ENCODE results near the gene PJA2.

Gene PJA2

DNA sequence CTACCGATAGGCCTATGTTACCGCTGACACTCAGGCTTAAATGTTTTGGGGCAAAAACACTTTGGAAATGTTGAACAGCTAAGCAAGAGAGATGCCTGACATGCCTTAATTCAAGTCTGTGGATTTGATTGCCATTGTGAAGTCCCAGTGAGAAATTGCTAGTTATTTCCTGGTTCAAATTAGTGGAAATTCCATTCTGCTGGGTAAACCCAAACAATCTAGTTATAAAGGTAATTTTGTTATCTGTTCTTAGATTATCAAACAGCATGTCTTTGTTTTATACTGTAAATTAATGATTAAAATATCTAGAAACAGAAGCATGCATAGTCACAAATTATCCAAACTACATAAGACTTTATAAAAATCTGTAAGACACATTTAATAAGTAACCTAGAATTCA, 96.6 kb downstream of the PJA2 start:
- no peak overlapping the region for H3K27ac ChIP-seq
- no peak for DNase-seq (ENCODE audit: low spot score)
- H3K4me3 ChIP-seq: no peak overlapping the region
- TF ChIP-seq, protein P1, sequence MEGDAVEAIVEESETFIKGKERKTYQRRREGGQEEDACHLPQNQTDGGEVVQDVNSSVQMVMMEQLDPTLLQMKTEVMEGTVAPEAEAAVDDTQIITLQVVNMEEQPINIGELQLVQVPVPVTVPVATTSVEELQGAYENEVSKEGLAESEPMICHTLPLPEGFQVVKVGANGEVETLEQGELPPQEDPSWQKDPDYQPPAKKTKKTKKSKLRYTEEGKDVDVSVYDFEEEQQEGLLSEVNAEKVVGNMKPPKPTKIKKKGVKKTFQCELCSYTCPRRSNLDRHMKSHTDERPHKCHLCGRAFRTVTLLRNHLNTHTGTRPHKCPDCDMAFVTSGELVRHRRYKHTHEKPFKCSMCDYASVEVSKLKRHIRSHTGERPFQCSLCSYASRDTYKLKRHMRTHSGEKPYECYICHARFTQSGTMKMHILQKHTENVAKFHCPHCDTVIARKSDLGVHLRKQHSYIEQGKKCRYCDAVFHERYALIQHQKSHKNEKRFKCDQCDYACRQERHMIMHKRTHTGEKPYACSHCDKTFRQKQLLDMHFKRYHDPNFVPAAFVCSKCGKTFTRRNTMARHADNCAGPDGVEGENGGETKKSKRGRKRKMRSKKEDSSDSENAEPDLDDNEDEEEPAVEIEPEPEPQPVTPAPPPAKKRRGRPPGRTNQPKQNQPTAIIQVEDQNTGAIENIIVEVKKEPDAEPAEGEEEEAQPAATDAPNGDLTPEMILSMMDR (IDR thresholded peaks at IDR 0.05): no peak

DNA sequence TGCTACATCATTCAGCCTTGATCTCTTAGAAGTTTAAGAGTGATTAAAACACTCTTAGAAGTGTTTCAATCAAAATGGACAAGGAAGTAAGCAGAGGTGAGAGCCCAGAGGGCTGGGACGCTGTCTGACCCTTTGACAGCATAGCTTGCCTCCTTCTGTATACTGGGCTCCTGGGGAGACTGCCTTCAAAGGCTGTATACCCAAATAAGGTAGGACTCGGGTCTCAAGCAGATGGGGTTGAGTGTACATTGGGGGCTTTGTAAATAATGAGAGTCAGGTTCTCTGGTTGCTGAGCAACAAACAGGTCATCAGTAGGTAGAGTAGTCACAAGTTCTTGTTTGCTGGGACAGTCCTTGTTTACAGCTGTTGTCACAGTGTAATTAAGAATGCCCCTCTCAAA, 97.1 kb downstream of the PJA2 start:
- DNase-seq (ENCODE audit: low spot score): no peak
- H3K4me3 ChIP-seq: no peak overlapping the region
- TF ChIP-seq, protein P1 (IDR thresholded peaks at IDR 0.05): no peak
- H3K27ac ChIP-seq: no peak overlapping the region

DNA sequence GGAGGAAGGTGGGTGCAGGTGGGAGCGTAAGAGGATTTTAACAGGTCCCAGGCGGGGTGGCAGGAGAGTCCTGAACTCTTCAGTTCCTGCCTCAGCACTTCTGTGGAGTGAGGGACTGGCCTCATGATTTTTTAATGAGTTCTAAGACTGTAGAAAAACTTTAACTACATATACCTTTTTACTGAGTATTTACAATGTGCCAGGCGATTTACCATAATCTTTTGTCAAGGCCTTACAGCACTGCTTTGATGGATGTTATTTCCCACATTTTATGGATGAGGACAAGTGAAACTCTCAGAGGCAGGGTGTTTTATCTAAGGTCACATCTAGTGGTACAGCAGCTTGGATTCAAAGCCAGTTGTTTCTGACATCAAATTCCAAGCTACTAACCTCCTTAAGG, 99.5 kb downstream of the PJA2 start:
- Histone ChIP-seq H3K27ac (no peak overlapping the region), H3K4me3 (no peak overlapping the region)
- DNase-seq (ENCODE audit: low spot score): no peak
- TF ChIP-seq, protein P1 (IDR thresholded peaks at IDR 0.05): no peak

DNA sequence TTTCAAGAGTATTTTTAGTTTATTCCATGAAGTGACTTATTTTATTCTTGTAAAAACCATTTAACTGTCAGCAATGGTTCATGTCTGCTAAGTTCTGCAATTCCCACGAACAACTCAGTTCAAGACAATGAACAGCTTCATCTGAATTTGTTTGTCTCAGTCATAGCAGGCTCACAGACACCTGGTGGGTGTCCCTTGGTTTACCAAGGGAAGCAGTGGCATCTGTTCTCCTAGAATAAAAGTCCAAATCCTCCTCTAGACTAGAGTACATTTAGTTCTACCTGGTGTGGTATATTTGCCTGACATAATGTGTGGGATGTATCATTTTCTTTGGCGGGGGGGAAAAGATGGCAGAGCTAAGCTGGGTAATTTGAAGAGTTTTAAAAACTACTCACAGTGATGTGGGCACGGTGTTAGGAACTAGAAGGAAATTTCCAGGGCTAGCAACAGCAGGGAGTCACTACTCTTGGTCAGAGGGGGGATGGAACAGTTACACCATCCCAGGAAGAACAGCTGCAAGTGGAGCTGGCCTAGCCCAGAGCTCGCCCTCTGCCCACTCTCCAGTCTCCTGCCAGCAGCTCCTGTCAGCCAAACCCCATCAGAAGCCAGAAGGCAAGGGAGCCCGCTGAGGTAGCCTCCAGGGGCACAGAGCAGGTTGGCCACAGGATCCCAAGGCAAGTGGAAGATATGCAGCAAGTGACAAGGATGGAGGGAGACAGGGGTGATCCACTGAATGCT, 100.3 kb downstream of the PJA2 start:
- H3K27ac ChIP-seq: no peak overlapping the region
- DNase-seq (ENCODE audit: low spot score): no peak
- TF ChIP-seq, protein P1 (IDR thresholded peaks at IDR 0.05): no peak
- no peak overlapping the region for H3K4me3 ChIP-seq

DNA sequence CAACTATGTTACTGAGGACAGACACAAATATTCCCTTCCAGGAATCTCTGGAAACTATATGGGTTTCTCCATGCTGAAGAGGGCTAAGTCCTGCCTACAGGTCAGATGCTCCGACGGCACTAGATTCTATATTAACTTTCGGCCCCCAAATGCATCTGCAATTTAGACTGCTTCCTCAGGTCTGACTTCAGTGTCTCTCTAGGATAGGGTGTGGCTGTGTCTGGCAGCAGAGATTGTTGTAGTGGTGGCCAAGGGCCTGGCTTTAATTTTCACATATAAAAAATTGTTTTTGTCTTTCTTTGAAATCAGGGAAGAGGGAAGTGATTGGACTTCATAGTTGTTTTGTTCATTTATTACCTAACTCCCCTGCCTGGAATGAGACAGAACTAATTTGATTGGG, 101.8 kb downstream of the PJA2 start:
- H3K27ac ChIP-seq: no peak overlapping the region
- DNase-seq (ENCODE audit: low spot score): no peak
- TF ChIP-seq, protein P1 (IDR thresholded peaks at IDR 0.05): no peak
- no peak overlapping the region for H3K4me3 ChIP-seq

DNA sequence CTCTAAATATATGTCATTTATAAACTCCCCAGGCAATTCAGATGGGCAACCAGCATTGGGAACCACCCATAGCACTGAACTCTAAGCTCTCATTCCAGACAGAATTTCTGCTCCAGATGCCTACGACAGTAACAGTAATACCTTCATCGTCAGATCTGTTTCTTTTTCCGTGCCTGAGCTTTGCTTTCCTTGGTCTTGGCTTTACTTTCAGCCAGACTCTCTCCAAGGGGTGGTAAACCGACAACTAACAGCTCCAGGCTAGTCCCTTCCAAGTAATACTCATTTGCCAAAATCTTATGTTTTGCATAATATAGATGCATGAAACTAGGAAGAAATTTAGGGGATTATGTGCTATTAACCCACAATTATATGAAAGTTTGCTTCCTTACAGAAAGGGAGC, 102.3 kb downstream of the PJA2 start:
- DNase-seq (ENCODE audit: low spot score): no peak
- TF ChIP-seq, protein P1 (IDR thresholded peaks at IDR 0.05): no peak
- Histone ChIP-seq H3K27ac (no peak overlapping the region), H3K4me3 (no peak overlapping the region)

DNA sequence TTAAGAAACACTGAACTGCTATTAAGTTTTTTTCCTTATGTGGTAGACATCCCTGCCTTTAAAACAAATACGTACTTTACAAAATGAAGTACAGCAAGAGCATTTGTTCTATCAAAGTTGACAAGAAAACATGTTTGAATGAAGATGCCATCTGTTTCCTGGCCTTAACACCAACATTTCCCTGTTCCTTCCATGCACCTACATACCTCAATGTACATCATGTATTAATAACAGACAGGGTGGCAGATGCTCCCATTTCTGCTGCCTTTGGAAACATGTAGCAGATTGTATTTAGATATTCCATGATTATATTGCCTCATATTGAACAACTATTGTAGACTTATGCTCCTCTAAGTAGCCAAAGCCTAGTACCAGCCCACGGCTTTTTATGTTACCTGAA, 104.4 kb downstream of the PJA2 start:
- H3K4me3 ChIP-seq: no peak overlapping the region
- H3K27ac ChIP-seq: no peak overlapping the region
- TF ChIP-seq, protein P1 (IDR thresholded peaks at IDR 0.05): no peak
- DNase-seq (ENCODE audit: low spot score): no peak
